Inflammatory macrophage (primary cell): Measurements from ENCODE around the gene C19orf53.

Source experiments
- DNase-seq, 2 donors: peaks; one replicate each; pipeline ENCODE4 v3.0.0-alpha.2; 2020 to 2022

Gene C19orf53

DNA sequence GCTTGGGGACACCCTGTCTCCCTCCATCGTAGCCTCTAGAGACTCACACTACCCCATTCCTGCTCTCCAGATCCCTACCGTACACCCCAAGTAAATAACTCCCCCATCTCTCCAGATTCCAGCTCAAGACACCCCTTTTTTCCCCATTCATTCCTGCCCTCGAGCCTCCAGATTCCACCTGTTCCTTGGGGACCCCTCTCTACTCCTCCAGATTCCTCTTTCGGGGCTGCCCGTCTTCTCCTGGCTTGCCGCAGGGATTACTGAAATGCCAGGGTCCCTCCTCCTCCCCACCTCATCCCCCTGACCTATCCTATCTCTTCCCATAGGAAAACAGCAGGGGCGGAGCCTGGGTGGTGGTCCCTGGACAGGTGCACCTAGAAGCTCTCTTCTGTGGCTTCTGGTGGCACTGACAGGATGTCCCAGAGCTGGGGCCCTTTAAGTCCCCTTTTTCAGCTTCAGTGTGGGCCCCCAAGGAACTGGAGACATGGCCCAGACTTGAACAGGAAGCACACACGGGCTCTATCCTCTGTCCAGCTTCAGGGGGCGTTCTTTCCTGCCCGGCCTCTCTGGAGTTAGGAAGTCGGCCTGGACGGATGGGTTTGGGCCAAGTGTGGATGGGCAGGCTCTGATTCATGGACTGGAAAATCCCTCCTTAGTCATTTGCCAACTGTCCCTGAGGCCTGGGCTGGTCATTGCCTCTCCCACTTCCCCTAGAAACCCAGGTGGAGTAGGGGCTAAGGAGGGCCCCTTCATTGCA, 22.2 kb downstream of the C19orf53 start:
- DNase-seq: peak; percentile 36 to 64

DNA sequence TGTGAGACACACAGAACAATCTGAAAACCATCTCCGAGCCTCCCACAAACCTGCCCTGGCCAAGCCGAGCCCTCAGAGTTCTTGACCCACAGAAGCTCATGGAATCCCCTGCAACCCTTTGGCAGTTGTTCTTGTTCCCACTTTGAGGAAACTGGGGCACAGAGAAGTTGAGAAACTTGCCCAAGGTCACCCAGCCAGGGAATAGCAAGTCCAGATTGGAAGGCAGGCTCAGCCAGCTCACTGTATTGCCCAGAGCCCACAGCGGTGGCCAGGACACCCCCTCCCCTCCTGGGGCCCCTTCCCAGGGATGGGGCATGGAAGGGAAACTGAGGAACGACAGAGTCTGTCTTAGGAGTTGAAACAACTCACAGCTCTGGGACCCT, 22.8 kb downstream of the C19orf53 start:
- no peak for DNase-seq

DNA sequence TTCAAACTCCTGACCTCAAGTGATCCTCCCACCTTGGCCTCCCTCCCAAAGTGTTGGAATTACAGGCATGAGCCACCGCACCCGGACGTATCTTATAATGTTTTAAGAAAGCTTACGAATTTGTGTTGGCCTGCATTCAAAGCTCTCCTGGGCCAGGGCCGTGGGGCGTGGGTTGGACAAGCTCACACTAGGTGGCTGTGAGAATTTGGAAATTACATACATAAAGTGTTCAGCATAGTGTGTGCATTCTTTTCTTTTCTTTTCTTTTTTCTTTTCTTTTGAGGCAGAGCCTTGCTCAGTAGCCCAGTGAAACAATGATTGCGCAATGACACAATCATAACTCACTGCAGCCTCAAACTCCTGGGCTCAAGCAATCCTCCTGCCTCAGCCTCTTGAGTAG, 23.6 kb downstream of the C19orf53 start:
- no peak for DNase-seq

DNA sequence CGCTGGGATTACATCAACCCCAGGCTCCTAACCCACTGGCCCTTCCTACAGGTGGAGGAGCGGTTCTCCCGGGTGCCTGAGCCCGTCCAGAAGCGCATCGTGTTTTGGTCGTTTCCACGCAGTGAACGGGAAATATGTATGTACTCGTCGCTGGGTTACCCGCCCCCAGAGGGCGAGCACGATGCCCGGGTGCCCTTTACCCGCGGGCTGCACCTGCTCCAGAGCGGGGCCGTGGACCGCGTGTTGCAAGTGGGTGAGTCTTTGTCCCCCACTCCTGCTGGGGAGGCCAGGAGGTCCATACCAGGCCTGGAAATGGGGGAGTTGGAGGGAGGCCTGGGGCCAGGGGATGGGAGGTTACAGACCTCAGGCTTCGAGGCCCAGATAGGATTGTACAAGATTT, 25.4 kb downstream of the C19orf53 start:
- DNase-seq: no peak

DNA sequence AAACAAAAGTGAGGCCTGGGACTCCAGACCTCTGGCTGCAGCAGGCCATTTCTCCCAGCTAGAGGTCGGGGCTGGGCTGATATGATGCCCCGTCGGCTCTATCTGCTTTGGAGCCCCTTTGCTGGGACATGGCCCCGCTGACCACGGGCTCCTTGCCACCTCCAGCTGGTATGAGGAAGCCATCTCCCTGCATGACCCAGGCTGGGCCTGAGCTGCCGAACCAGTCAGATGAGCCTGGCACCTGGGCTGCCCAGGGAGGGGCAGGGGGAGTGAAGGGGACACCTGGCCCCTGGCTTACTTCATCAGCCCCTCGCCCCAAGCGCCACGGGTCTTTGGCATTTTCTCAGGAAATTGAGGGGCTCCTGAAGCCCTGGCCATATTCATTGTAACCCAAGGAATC, 28.8 kb downstream of the C19orf53 start:
- DNase-seq: no peak

DNA sequence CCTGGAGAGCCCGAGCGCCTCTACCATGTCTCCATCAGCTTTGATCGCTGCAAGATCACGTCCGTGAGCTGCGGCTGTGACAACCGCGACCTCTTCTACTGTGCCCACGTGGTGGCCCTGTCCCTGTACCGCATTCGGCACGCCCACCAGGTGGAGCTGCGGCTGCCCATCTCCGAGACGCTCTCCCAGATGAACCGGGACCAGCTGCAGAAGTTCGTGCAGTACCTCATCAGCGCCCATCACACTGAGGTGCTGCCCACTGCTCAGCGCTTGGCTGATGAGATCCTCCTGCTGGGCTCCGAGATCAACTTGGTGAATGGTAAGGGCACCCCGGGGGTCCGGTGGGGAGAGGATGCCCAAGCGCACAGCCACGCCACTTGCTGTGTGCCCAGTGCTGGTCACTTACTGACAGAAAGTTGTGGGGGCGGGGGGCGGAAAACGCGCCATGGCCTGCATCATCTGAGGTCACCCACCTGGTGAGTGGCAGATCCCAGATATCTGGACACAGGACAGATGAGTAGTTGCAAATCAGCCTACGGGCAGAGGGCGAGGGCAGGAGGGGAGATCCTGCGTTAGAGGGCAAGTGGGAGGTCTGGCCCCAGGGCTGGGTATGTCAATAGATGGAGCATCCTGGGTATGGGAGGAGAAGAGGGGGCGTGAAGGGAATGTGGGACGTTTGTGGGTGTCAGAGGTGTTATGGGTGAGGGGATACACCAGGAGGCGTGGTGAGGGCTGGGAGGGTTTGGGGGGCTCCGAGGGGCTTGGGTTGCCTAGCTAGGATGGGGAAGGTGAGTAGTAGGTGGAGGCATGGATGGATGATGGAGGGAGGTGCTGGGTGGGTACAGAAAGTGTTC, 30.8 kb downstream of the C19orf53 start:
- DNase-seq: no peak

DNA sequence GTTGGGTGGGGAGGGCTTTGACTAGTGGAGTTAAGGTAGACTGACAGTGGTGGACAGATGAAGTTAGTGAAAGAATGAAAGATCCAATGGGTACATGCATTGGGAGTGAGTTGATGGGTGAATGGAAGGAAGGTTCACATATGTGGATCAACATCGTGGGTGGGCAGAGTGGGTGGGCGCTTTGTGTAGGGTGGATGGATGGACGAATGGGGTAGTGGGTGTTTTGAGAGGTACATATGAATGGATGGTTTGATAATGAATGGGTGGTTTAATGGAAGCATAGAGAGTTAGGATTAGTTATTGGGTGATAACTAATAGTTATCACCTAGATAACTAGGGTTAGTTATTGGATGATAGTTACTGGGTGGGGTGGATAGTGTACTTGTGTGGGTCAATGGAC, 32.5 kb downstream of the C19orf53 start:
- DNase-seq: no peak

DNA sequence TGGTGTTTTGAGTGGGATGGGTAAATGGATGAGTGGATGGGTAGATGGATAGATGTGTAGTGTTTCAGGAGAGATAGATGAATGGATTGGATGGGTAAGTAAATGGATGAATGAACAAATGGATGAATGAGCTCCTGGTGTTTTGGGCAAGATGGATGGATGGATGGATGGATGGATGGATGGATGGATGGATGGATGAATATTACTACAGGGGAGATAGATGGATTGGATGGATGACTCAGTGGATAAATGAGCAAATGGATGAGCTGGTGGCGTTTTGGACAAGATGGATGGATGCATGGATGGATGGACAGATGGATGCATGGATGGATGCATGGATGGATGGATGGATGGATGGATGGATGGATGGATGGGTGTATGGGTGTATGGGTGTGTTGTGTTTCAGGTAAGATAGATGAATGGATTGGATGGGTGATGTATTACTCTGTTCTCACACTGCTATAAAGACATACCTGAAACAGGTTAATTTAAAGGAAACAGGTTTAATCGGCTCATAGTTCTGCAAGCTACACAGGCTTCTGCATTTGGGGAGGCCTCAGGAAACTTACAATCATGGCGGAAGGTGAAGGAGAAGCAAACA, 33.3 kb downstream of the C19orf53 start:
- DNase-seq: no peak

DNA sequence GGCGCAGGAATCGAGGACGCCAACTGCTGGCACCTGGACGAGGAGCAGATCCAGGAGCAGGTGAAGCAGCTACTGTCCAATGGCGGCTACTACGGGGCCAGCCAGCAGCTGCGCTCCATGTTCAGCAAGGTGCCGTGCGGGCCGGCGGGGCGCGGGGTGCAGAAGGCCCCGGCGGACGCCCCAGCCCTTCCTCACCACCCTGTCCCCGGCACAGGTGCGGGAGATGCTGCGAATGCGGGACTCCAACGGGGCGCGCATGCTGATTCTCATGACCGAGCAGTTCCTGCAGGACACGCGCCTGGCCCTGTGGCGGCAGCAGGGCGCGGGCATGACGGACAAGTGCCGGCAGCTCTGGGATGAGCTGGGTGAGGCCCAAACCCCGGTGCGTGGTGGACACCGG, 34.6 kb downstream of the C19orf53 start:
- DNase-seq: no peak

DNA sequence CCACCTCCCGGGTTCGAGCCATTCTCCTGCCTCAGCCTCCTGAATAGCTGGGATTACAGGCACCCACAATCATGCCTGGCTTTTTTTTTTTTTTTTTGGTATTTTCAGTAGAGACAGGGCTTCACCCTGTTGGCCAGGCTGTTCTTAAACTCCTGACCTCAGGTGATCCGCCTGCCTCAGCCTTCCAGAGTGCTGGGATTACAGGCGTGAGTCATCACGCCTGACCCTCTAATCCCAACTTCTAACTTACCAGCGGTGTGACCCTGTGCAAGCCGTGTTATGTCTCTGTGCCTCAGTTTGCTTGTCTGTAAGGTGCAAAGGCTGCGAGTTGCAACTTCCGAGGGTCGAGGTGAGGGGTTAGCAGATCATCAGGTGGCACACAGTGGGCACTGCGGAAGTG, 38.3 kb downstream of the C19orf53 start:
- no peak for DNase-seq

DNA sequence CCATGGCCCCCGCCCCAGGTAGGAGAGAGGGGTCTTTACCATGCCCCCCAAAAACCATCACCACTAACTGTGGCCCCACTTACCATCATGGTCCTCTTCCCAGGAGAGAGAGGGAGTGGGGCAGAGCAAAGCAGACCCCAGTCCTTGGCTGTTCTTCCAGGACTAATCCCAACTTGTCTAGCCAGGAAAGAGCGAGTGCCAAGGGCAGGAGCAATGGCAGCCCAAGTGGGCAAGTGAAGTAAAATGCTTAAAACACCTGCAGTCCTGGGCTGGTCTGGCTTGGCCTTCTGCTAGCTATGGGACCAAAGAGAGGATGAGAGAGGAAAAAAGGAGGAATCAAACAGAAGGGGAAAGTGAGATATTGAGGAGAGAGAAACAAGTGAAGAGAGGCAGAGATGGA, 38.9 kb downstream of the C19orf53 start:
- DNase-seq: no peak

DNA sequence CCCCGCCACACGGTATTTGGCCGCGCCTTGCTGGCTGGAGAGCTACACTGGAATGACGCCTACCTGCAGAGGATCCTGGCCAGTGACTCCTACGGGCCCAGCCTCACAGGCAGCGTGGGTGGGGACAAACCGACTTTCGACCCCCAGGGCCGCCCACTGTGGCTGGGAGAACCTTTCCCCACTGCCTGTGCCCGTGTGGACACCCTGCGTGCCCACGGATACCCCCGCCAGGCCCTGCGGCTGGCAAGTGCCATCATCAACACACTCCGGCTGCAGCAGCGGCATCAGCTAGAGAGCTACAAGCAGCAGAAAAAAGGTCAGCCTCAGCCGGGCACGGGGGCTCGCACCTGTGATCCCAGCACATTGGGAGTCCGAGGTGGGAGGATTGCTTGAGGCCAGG, 40.3 kb downstream of the C19orf53 start:
- no peak for DNase-seq

DNA sequence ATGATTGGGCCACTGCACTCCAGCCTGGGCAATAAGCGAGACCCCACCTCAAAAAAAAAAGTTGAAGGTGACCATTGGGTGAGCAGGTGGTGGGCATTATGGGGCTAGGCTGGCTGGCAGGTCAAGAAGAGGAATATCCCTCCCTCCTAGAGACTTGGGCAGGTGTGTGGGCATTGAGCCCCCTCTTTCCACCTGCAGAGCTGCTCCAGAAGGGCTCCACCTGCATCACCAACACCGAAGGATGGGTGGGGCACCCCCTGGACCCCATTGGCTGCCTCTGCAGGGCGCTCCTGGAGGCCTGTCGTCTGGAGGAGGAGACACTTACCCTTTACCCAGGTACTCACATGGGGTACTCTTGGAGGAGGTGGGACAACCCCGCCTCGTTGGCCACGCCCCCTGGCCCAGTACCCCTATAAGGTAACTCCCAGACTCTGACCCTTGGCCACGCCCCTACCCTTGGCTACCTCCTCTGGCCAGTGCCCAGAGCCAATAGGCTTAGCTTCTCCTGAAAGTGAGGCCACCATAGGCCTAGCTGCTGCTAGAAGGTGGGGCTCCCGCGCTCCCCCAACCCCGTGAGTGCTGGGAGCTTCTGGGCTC, 42.9 kb downstream of the C19orf53 start:
- no peak for DNase-seq

DNA sequence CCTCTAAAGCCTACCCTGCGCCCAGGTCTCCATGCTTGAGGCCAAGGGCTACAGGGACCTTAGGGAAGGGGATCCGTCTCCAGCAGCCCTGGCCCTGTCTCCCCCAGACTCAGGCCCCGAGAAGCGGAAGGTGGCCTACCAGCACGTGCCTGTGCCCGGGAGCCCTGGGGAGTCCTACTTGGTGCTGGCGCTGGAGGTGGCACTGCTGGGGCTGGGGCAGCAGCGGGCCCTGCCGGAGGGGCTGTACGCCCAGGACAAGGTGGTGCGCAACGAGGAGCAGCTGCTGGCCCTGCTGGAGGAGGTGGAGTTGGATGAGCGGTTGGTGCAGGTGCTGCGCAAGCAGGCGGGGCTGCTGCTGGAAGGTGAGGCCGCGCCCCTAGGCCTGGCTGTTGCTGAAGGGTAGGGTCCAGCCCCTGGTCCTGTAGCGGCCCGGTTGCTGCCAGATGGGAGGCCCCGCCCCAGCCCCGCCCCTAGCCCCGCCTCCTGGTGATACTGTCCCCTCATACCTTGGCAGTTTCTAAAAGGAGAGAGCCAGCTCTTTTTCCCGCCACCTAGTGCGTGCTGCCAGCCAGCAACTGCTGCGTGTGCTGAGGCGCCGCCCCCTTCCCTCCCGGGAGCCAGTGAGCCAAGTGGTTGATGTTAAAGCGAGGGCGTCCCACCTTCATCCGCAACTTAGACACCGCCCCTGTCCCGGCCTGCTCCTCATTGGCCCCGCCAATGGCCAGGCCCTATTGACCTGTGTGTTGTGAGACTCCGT, 43.5 kb downstream of the C19orf53 start:
- no peak for DNase-seq

DNA sequence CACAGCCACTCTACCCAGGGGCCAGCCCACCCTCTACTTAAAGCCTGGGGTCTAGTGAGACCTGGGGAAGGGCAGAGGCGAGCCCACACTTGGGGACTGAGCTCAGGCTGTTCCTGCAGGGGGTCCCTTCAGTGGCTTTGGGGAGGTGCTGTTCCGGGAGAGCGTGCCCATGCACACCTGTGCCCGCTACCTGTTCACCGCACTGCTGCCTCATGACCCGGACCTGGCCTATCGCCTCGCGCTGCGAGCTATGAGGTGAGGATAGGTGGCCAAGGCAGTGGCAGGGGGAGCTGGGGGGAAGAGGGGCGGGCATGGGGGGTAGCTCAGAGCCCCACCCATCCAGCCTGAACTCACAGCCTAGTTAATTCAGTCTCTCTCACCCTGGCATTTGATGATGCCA, 45.0 kb downstream of the C19orf53 start:
- no peak for DNase-seq

DNA sequence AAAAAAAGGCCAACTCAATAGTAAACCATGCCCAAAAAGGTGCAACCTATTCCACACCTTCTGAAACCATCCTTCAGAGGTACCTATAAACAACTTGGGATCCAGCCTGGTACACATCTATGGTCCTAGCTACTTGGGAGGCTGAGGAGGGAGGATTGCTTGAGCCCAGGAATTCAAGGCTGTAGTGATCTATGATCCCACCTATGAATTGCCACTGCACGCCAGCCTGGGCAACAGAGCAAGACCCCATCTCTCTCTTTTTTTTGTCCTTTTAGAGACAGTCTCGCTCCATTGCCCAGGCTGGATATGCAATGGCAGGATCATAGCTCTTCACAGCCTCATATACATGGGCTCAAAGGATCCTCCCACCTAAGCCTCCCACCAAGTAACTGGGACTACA, 47.0 kb downstream of the C19orf53 start:
- no peak for DNase-seq

DNA sequence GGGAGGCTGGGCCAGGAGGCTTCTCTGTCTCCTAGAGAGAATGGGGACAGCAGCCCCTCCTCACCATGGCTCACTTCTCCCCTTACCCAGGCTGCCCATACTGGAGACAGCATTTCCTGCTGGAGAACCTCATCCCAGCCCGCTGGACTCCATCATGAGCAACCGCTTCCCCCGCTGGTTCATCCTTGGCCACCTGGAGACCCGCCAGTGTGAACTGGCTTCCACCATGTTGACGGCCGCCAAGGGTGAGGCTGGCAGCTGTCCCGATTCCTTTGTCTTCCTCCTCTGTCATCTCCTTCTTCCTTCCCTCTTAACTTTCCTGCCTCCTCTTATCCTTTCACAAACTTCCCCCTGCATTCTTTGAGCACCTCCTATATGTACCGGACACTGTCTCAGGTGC, 49.0 kb downstream of the C19orf53 start:
- no peak for DNase-seq

DNA sequence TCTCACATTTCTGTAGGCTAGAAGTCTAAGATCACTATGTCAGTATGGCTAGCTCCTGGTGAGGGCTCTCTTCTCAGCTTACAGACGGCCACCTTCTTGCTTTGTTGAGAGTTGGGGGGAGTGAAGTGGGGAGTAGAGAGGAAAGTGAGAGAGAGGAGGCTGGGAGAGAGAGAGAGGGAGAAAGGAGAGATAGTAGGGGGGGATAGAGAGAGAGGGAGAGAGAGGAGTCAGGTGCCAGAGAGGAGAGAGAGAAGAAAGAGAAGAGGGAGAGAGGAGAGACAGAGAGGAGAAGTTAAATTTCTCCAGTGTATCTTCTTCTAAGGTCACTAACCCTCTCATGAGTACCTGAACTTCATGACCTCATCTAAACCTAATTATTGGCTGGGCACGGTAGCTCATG, 49.6 kb downstream of the C19orf53 start:
- DNase-seq: no peak

DNA sequence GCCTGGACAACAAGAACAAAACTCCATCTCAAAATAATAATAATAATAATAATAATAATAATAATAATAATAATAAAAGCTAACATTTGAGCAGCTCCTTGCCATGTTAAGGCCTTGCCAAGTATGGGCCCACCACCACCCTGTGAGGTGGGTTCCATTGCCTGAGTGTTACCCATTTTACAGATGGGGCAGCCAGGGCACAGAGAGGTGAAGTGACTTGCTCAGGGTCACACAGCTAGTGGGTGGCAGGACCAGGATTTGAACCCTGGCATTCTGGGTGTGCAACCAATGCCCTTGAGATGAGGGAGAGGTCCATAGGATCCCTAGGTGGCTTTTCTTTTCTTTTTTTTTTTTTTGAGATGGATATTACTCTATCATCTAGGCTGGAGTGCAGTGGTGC, 50.4 kb downstream of the C19orf53 start:
- DNase-seq: no peak

DNA sequence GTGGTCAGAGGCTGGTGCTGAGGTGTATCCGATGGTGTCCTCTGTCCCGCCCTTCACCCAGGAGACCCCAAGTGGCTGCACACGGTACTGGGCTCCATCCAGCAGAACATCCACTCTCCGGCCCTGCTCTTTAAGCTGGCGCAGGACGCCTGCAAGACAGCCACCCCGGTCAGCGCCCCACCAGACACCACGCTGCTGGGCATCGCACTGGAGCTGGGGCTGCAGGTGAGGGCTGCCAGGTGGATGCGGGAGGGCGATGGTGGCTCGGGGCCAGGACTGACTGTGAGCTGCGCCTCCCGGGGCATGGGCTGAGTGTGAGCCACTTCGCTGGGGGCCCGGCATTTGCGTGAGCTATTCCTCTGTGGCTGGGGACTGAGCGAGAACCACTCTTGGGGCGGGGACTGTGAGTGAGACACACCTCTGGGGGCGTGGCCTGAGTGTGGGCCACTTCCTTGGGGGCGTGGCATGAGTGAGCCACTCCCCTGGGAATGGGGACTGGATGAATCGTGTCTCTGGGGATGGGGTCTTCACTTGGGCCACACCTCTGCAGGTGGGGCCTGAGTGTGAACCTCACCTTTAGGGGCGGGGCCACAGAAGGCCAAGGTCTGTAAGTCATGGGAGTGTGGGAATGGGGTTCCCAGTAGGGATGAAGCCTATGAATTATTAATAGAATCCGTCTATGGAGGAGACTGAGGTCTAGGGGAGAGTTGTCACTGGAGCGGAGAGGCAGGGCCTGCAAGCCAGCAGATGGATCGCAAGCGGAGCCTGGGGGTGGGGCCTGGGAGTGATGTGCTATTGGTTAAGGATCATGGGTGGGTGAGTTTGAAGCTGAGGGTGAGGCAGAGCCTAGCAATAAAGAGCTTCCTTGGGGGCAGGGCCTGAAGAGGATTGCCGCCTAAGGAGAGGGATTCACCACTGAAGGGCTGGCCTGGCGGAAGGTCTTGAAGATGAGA, 51.5 kb downstream of the C19orf53 start:
- DNase-seq: no peak

DNA sequence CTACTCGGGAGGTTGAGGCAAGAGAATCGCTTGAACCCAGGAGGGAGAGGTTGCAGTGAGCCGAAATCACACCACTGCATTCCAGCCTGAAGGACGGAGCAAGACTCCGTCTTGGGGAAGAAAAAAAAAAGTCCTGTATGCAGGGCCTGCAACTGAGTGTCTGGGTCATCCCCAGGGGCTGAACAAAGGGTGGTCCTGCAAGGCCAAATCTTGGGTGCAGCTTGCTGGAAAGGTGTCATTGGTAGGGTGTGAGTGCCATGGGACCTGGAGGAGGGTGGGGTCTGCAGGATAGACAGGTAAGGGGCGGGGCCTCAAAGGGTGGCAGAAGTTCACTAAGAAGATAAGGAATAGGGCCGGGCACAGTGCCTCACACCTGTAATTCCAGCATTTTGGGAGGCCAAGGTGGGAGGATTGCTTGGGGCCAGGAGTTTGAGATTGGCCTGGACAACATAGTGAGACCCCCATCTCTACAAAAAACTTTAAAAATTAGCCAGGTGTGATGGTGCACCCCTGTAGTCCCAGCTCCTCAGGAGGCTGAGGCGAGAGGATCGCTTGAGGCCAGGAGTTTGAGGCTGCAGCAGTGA, 52.5 kb downstream of the C19orf53 start:
- no peak for DNase-seq
